MCF 10A (cell line): Measurements from ENCODE around the gene CRYGN. TPM values are rescaled to one million over a fixed set of nuclear protein-coding genes. Genes with fewer than 3 reads are reported as not detected.

Experiments
- BruUV-seq: library from RNA; stranded (reverse); fragments of 400-500 nt; replicated peaks from 2 replicates; lab custom pipeline; 2021; lab: Mats Ljungman, UMichigan
- CTCF ChIA-PET: fragments of 300-600 bp; sonication (Branson Sonifier 250); formaldehyde crosslinking; extraction: SDS; loops from one replicate; lab custom pipeline; 2021; ENCODE audit warnings: antibody characterized with exemption, inconsistent platforms; lab: Yijun Ruan, JAX
- POLR2A ChIA-PET: fragments of 300-600, 350-650 bp; sonication (Branson Sonifier 250); formaldehyde crosslinking; extraction: SDS; loops from one replicate; lab custom pipeline; 2020; ENCODE audit warnings: antibody characterized with exemption, inconsistent platforms; lab: Yijun Ruan, JAX
- DNase-seq: peaks from one replicate; pipeline ENCODE4 v3.0.0-alpha.2; 2018; ENCODE audit not compliant: unreplicated experiment
- H3K27ac Mint-ChIP-seq: one replicate; pipeline ENCODE4 v1.8.0; 2022; ENCODE audit warnings: mild to moderate bottlenecking, low read depth, mixed read lengths; ENCODE audit not compliant: unreplicated experiment
- H3K27me3 Mint-ChIP-seq: one replicate; pipeline ENCODE4 v1.8.0; 2022; ENCODE audit warnings: mixed read lengths; ENCODE audit not compliant: insufficient read depth, unreplicated experiment
- H3K36me3 Mint-ChIP-seq: one replicate; pipeline ENCODE4 v1.8.0; 2022; ENCODE audit warnings: mild to moderate bottlenecking, moderate library complexity, mixed read lengths; ENCODE audit not compliant: insufficient read depth, unreplicated experiment
- H3K4me1 Mint-ChIP-seq: one replicate; pipeline ENCODE4 v1.8.0; 2022; ENCODE audit warnings: mixed read lengths; ENCODE audit not compliant: insufficient read depth, unreplicated experiment
- H3K4me3 Mint-ChIP-seq: one replicate; pipeline ENCODE4 v1.8.0; 2022; ENCODE audit warnings: mild to moderate bottlenecking, moderate library complexity, mixed read lengths; ENCODE audit not compliant: unreplicated experiment
- H3K9me3 Mint-ChIP-seq: one replicate; pipeline ENCODE4 v1.8.0; 2022; ENCODE audit warnings: mixed read lengths; ENCODE audit not compliant: unreplicated experiment
- CTCF ChIP-seq: fragments of 200-600 bp; IDR thresholded peaks from one replicate; pipeline ENCODE4 v1.8.0; 2022; ENCODE audit warnings: antibody characterized with exemption, mild to moderate bottlenecking; ENCODE audit not compliant: unreplicated experiment
- intact Hi-C: fragments of 100-400 bp; cut with micrococcal nuclease; formaldehyde crosslinking; loops from 2 replicates; pipeline ENCODE4 v1.14.1; 2022
- total RNA-seq: library from RNA; stranded (reverse); gene quantifications from 2 replicates; pipeline ENCODE4 v1.2.3, GENCODE V29; 2022

CRYGN gene
- total RNA-seq, 1 experiment from 2014 or later: not detected

- ChIA-PET POLR2A (interaction anchor here (0.6 to 2.5 kb wide), 11 partner anchors 11 to 415 kb away, joined by 3 to 20 read pairs (median 4); partner anchors contain the start of gene RHEB), CTCF (interaction anchor here (0.7 to 2.3 kb wide), 11 partner anchors 10 to 319 kb away, joined by 3 to 18 read pairs (median 6); no protein-coding TSS in a partner anchor)
- Mint-ChIP-seq H3K36me3 (peaks cover 29% of the 10 kb centered on the region), H3K4me1 (peaks cover 16% of the 10 kb centered on the region), H3K27me3 (no peaks in the 10 kb centered on the region), H3K9me3 (peaks cover 25% of the 10 kb centered on the region), H3K27ac (peak overlapping the region; percentile 76), H3K4me3 (peak overlapping the region; percentile 65)
- no peak for TF ChIP-seq CTCF
- no TSS peak for BruUV-seq
- no peak for DNase-seq
- intact Hi-C loops: loop anchor here (1.0 kb wide), 2 partner anchors 58 to 299 kb away; no protein-coding TSS in a partner anchor
These were observed 20.5 kb upstream of the CRYGN start for GRCh38 chr7:151460474-151460855.

GRCh38 chr7:151459726-151460473 is 20.0 kb upstream of the CRYGN start:
- intact Hi-C loops: loop anchor here (1.0 kb wide), 2 partner anchors 58 to 299 kb away; no protein-coding TSS in a partner anchor
- peak; percentile 24 for TF ChIP-seq CTCF

GRCh38 chr7:151457534-151457933 is 17.6 kb upstream of the CRYGN start:
- intact Hi-C loops: no loop called here
- ChIA-PET CTCF (interaction anchor here (1.5 to 1.7 kb wide), 2 partner anchors 8 to 10 kb away, joined by 4 to 10 read pairs; no protein-coding TSS in a partner anchor), POLR2A (interaction anchor here (0.6 kb wide), 1 partner anchor 16 kb away, joined by 3 read pairs; no protein-coding TSS in a partner anchor)
- no TSS peak for BruUV-seq
- peaks cover 4% of the 10 kb centered on the region for H3K36me3 Mint-ChIP-seq
- DNase-seq: no peak
- H3K9me3 Mint-ChIP-seq: peaks cover 7% of the 10 kb centered on the region
- peaks cover 16% of the 10 kb centered on the region for H3K4me1 Mint-ChIP-seq
- H3K4me3 Mint-ChIP-seq: no peak overlapping the region
- no peak for TF ChIP-seq CTCF
- no peak overlapping the region for H3K27ac Mint-ChIP-seq
- H3K27me3 Mint-ChIP-seq: no peaks in the 10 kb centered on the region

More at GRCh38 chr7:151459726-151460473, 20.0 kb upstream of the CRYGN start:
- CTCF ChIA-PET: interaction anchor here (0.7 to 2.3 kb wide), 13 partner anchors 11 to 320 kb away, joined by 3 to 18 read pairs (median 6); no protein-coding TSS in a partner anchor
- Mint-ChIP-seq H3K9me3 (peaks cover 25% of the 10 kb centered on the region), H3K27me3 (no peaks in the 10 kb centered on the region), H3K4me3 (peak overlapping the region; percentile 65), H3K27ac (peak overlapping the region; percentile 76), H3K36me3 (peaks cover 24% of the 10 kb centered on the region), H3K4me1 (peaks cover 16% of the 10 kb centered on the region)
- DNase-seq: peak; percentile 85
- BruUV-seq: no TSS peak
- POLR2A ChIA-PET: interaction anchor here (0.6 to 2.5 kb wide), 13 partner anchors 12 to 416 kb away, joined by 3 to 20 read pairs (median 4); partner anchors contain the start of gene RHEB

- DNase-seq: no peak
- CTCF ChIA-PET: interaction anchor here (0.6 to 1.7 kb wide), 4 partner anchors 8 to 163 kb away, joined by 3 to 10 read pairs (median 4); no protein-coding TSS in a partner anchor
- no peak for TF ChIP-seq CTCF
- POLR2A ChIA-PET: no interaction called here
- no TSS peak for BruUV-seq
- peaks cover 4% of the 10 kb centered on the region for H3K36me3 Mint-ChIP-seq
- H3K9me3 Mint-ChIP-seq: peaks cover 7% of the 10 kb centered on the region
- H3K4me3 Mint-ChIP-seq: no peak overlapping the region
- H3K4me1 Mint-ChIP-seq: peaks cover 16% of the 10 kb centered on the region
- intact Hi-C loops: no loop called here
- H3K27ac Mint-ChIP-seq: no peak overlapping the region
- H3K27me3 Mint-ChIP-seq: no peaks in the 10 kb centered on the region
These were observed 16.8 kb upstream of the CRYGN start for GRCh38 chr7:151456782-151457181.
